Measurements from ENCODE around the gene CHCHD6.

CHCHD6 gene

GRCh38 chr3:126743781-126744180 lies 39.7 kb downstream of the CHCHD6 start:
- H3K4me3 ChIP-seq, result no peak overlapping the region
- no peak for TF ChIP-seq CTCF (IDR thresholded peaks at IDR 0.05)
- H3K27ac ChIP-seq, result no peak overlapping the region
- no peak for DNase-seq (ENCODE audit: low spot score)

- Histone ChIP-seq H3K27ac (peak overlapping the region; percentile 12 to 43), H3K4me3 (no peak overlapping the region)
- no peak for TF ChIP-seq CTCF (IDR thresholded peaks at IDR 0.05)
- DNase-seq (ENCODE audit: low spot score), result peak; percentile 70
Measured at GRCh38 chr3:126745760-126746394, 41.8 kb downstream of the CHCHD6 start.

GRCh38 chr3:126746395-126747177 lies 42.5 kb downstream of the CHCHD6 start:
- no peak for TF ChIP-seq CTCF (IDR thresholded peaks at IDR 0.05)
- Histone ChIP-seq H3K4me3 (peak overlapping the region; percentile 41), H3K27ac (peak overlapping the region; percentile 9 to 43)
- DNase-seq (ENCODE audit: low spot score), result peak; percentile 71

- Histone ChIP-seq H3K27ac (no peak overlapping the region), H3K4me3 (no peak overlapping the region)
- DNase-seq (ENCODE audit: low spot score), result peak; percentile 24
- no peak for TF ChIP-seq CTCF (IDR thresholded peaks at IDR 0.05)
Measured at GRCh38 chr3:126747768-126748167, 43.7 kb downstream of the CHCHD6 start.

- no peak for TF ChIP-seq CTCF (IDR thresholded peaks at IDR 0.05)
- no peak overlapping the region for H3K27ac ChIP-seq
Measured at GRCh38 chr3:126748701-126749546, 44.9 kb downstream of the CHCHD6 start.

GRCh38 chr3:126749547-126749875 lies 45.5 kb downstream of the CHCHD6 start:
- no peak for TF ChIP-seq CTCF (IDR thresholded peaks at IDR 0.05)
- DNase-seq (ENCODE audit: low spot score), result no peak
- Histone ChIP-seq H3K27ac (no peak overlapping the region), H3K4me3 (no peak overlapping the region)

More at GRCh38 chr3:126748701-126749546, 44.9 kb downstream of the CHCHD6 start:
- no peak overlapping the region for H3K4me3 ChIP-seq
- DNase-seq (ENCODE audit: low spot score), result peak; percentile 47

All from coronary artery (tissue), 2 donors.